NT2/D1 (cell line): ENCODE data around the gene TALDO1.

ENCODE experiments used
- SUZ12 ChIP-seq: IDR thresholded peaks from 2 replicates; pipeline ENCODE4 v1.6.1; 2011; ENCODE audit not compliant: insufficient read length, insufficient read depth; ENCODE audit errors: extremely low read depth
- ZNF274 ChIP-seq: IDR thresholded peaks from 2 replicates; pipeline ENCODE4 v1.6.1; 2011; ENCODE audit warnings: mild to moderate bottlenecking, low read depth, low read length

- TF ChIP-seq ZNF274 (no peak), SUZ12 (no peak)
Observed at GRCh38 chr11:794766-795633, 47.7 kb downstream of the TALDO1 start.
